NCI-H2029 (cell line): ENCODE results near the gene XXYLT1.
"Not testable (repeated sequence)": the region's sequence is repeated elsewhere in the genome, so short reads cannot be mapped to it uniquely, and the experiment has no call there.

Source experiments
- DNase-seq: peaks from one replicate; lab custom pipeline; 2025; lab: John Stamatoyannopoulos, UW

Gene XXYLT1

DNA sequence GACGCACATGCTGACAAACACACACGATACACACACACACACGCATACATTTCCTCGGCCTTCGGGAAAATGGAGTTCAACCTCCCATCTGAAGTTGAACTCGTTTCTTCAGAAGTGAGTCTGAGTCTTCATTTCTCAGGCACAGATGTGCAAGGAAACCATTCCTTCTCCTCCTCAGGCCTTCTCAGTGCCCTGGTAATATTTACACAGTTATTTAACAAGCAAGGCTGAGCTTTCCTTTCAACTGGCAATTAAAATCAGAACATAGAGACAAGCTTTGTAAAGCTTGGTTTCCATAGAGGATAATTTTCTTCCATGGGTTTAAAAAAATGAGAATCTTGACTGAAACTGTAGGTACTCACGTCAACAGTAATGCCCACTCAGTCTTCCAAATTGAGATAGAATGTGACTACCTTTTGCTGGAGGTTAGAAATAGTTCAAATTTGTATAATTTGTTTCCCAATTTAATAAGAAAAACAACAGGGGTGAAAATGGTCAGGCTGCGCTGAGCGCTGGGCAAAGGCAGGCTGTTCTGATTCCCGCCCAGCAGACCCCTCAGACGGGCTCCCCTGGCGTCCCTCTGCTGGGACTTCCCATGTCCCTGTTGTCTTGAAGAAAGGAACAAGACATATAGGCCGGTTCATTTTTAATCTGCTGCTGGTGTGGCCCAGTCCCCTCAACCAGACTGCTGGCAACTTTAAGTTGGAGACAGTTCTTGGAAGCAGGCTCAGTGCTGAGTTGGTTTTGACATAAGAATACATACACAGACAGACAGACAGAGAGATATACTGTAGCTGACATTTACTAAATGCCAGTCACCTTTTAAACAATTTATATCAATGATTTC, 174.3 kb downstream of the XXYLT1 start:
- DNase-seq, result no peak

DNA sequence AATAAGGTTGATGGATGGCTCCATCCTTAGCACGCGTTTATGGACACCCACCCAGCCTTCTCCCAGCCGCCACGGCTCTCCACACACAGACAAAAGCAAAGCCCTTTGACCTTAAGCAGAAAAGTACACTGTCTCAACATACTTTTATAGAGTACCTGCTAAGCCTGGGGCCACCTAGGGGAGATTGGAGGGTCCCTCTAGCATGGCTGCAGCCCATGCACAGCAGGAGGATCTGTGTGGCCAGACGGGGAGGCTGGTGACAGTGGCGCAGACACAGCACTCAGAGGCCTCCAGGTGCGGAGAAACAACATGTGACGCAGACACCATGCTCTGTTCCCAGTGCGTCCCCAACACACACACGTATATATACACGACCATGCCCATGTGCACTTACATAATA, 174.9 kb downstream of the XXYLT1 start:
- no peak for DNase-seq

DNA sequence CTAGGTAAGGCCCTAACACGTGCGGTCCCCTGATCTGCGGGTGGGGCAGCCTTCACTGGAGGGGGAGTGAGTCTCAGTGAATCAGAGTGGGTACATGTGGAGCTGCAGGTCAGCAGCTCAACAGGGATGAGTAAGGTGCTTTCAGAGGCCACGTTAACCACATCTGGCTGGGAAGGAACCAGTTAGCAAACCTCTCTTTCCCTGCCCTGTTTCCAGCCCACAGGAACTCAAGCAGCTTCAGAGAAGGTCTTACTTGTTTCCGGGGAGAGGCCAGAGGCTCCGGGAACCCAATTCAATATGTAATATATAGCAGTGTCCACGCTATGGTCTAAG, 175.3 kb downstream of the XXYLT1 start:
- DNase-seq, result no peak

DNA sequence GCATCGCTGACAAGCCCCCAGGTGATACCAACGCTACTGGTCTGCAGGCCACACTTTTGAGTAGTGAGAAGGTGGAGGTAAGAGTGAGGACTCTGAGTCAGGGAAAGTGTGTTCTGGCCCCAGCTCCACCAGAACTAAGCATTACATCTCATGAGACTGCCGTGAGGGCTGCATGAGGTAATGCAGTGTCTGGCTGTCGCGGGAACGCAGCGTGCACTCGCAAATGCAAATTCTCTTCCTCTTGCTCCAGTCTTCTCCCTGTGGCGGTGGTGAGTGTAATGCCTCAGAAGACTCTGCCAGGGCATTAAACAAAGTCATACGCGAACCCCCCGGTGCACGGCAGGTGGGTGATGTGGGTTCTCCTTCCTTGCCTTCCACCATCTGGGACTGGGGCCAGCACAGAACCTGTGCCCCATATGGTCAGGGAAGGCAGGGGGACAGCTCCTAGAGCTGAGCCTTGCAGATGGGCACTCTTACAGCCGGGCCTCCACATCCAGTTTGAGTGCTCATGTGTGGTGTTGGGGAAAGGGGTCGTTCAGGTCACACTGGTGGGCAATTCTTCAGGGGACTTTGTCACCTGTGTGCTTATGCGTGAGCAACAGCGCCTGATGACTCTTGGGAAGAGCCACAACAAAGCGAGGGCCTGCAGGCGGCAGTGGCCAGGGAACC, 175.8 kb downstream of the XXYLT1 start:
- DNase-seq, result no peak

DNA sequence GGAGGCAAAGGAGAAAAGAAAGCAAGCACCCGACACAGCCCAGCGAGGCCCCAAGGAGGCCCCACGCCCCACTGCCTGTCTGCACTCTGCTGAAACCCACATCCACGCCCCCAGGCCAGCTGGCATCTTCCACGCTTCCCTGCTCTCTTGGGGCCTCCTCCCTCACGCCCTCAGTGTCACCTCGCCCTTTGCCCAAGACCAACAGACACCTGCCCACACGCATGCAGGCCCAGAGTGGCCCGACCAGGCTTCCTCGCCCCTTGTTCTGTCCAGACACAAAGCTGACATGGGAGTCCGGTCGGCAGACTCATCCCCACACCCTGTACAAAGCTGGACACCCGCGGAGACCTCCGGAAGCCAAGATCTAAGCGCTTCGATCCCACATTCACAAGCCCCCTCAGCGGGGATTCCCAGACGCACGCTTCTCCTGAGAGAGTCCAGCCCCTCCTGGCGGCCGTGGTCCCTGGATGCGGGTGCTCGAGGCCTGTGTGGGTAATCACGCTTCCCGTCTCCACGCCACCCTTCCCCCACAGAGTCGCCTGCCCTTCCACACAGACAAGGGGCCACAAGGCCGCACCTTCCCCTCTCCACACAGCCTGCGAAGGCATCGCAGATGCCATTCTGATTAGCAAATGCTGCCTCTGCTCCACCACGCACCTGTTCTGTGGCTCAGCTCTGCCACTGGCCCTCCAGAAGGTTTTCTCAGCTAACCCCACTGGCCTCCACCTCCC, 176.6 kb downstream of the XXYLT1 start:
- DNase-seq, result no peak

DNA sequence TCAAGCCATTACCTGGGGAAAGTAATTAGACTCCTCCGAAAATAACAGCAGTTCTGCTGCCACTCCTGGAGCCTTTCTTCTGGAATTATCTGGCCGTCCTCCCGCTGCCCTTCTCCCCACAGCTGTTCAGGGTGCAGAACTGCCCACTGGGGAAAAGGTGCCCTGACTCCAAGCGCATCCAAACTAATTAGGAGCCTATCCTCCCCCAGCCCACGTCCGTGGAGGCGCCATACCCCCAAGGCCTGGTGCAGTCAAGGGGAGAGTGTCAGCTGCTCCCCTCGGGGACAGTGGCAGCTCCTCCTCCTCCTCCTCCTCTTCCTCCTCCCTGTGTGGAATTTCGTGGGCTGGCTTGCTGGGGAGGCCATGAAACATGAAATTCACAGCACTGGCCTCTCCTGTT, 177.2 kb downstream of the XXYLT1 start:
- no peak for DNase-seq

DNA sequence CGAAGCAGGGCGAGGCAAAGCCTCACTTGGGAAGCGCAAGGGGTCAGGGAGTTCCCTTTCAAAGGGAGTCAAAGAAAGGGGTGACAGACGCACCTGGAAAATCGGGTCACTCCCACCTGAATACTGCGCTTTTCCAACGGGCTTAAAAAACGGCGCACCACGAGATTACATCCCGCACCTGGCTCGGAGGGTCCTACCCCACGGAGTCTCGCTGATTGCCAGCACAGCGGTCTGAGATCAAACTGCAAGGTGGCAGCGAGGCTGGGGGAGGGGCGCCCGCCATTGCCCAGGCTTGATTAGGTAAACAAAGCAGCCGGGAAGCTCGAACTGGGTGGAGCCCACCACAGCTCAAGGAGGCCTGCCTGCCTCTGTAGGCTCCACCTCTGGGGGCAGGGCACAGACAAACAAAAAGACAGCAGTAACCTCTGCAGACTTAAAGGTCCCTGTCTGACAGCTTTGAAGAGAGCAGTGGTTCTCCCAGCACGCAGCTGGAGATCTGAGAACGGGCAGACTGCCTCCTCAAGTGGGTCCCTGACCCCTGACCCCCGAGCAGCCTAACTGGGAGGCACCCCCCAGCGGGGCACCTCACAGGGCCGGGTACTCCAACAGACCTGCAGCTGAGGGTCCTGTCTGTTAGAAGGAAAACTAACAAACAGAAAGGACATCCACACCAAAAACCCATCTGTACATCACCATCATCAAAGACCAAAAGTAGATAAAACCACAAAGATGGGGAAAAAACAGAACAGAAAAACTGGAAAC, 182.9 kb downstream of the XXYLT1 start:
- not testable (repeated sequence) for DNase-seq

DNA sequence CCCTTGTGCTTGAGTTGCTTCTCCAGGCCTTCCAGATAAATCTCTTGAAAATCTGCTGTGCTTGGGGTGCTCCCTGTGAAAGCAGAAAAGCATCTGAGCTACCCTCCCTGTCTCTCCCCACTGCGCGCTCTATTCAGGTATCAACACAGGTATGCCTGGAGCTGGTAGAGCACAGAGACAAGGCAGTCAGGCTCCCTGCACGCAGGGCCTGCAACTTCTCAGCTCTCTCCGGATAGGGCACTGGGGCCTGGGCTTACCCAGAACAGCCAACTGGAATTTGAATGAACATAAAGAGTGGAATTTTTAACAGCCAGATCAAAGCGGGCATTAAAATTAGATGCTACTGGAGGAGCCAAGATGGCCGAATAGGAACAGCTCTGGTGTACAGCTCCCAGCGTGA, 183.6 kb downstream of the XXYLT1 start:
- no peak for DNase-seq

DNA sequence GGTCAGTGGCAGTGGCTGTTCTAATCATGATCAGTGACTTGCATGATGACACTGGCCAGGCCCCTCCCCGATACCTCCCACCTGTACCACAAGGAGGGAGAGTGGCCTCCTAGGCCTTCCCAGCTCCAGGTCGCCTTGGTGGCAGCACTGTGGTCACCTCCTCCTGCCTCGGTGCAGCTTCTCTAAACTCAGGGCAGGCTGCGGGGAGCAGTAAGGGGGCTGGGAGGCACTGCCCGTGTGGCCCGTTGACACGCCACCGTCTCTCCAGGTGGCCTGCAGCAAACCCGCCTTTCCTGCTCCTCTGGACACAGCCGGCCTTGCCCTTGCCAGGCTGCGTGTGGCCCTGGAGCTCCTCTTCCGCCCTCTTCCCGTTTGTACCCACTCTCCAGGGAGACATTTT, 184.1 kb downstream of the XXYLT1 start:
- no peak for DNase-seq

DNA sequence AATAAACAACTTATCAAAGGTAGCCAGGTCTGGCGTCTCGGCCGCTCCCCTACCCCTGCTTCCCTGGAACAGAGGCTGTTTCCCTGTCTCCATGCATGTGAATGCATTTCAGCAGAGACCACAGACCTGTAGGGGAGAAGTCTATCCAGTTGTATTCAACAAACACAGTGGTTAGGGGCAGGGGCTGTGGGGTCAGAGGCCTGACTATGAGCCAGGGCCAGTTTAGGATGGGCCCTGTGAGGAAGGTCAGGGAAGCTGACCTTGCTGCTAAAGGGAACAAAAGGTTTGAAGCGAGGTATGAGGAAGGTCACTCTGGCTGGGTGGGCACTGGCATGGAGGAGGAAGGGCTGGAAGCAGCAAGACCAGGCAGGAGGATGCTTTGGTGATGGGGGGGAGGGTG, 184.6 kb downstream of the XXYLT1 start:
- DNase-seq, result no peak

DNA sequence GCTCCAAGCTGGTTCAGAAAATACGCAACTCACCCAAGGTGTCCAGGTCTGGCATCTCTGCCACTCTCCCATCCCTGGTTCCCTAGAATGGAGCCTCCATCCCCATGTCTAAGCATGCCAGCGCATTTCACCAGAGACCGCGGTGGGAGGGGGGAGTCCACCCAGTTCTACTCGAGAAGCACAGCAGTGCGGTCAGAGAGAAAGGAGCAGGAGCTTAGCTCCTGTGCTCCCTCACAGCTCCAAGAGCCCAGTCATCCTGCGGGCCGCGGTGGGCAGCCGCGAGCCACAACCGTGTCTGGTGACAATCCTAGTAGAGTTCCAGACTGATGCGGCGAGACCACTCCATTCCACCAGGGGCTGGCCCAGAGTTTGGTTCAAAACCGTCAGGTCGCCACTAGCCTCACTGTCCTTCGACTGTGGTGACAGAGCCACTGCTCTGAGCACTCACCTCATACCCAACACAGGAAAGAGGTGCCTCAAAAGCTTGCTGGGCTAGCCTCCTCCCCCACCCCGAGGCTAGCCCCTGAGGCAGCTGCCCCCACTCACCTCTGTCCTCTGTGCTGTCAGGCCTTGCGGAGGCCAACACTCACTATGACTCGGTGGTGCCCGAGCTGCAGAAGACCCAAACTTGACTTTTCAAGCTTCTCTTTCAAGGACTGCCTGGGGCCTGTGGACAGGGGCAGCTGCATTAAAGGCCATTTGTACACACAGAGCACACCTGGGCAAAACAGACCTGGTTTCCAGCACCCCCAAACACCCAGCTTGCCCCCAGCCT, 185.4 kb downstream of the XXYLT1 start:
- DNase-seq, result no peak

DNA sequence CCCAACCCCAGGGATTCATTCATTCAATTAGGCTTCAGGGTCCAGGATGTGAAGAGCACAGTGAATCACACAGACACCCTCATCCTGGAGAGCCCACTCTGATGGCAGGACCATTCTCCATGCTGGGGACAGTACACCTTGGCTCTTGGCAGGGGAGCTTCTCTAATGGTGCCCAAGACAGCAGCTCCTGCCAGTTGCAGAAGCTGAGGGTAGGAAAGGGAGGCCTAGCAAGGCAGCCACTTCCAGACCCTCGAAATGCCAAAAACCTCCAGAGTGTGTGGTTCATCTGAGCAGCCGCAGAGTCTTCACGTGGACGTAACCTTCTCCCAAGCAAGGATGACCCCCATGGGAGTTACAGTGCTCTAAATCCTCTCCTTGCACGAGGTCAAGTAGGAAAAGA, 186.2 kb downstream of the XXYLT1 start:
- no peak for DNase-seq

DNA sequence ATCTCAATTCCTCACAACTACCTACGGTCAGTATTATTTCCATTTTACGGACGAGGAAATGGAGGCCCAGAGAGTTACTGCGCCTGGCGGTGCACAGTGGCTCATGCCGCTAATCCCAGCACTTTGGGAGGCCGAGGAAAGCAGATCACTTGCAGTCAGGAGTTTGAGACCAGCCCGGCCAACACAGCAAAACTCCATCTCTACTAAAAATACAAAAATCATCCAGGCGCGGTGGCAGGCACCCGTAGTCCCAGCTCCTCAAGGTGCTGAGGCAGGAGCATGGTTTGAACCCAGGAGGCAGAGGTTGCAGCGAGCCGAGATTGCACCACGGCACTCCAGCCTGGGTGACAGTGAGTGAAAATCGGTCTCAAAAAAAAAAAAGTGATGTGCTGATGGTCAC, 187.3 kb downstream of the XXYLT1 start:
- no peak for DNase-seq

DNA sequence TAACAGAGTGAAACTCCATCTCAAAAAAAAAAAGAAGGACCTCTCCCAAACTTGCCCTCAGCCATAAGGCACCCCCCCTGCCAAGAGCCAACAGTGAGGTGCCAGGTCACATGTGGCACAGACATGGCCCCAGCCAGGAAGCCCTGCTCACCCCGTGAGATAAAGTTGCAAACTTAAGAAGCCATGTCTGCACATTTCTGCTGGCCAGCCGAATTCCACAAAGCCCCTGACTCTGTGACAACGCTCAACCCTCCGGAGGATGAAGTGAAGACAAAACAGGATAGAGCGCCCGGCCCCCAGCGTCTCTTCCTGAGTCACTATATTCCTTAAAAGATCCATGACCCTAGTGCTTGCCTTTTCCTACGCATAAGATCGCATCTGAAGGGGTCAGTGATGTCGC, 188.1 kb downstream of the XXYLT1 start:
- no peak for DNase-seq

DNA sequence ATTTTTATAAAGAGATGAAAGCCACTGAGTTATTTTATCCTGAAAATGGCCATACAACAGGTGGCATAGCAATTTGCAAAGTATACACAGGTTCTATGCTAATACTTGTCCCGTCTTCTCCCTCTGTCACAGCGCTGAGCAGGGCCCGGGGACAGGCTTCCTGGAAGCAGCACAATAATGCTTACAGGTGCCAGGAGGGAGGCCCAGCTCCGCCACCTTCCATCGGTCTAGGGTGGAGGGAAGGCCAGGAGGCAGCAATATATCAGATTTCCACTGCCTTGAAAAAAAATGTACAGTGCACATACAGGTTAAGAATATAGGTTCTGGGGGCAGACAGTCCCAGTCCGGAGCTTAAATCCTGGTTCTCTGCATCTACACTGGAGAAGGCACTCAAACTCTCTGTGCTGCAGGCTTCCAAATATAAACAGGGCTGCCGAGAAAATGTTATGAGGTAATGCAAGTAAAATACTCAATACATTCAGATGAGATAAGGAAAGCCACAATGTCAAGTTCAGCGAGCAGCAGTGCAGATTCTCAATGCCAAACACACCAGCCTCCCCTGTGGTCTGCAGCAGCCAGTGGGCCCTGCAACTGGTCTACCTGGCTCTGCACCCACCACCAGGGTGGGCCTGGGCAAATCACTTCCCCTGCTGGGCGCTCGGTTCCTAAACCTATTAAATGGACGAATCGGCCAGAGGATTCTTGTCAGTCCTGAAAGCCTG, 189.6 kb downstream of the XXYLT1 start:
- DNase-seq, result peak; percentile 52

DNA sequence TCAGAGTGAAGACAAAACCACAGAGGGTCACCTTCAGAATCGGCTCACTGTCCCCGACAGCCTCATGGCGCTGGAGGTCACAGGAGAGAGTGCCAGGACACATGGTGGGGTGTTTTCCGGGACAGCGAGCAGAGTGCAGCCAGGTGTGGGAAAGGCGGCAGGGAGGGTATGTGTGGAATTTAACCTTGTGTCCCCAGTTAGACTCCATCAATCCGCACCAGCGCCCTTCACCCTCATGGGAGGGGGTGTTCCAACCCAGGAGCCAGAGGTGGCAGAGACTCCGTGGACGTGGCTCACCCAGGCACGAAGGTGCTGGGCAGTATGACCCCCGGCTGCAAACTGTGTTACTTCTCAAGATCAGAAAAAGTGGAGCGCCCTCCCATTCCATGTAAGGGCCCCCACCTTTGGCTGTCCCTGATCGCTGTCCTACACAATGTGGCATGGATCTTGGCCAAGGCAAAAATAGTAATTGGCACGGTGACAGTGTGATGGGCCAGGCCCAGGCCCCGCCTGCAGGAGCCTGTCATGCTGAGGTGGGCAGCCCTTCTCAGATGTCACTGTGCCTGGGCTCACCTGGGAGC, 190.3 kb downstream of the XXYLT1 start:
- peak; percentile 66 for DNase-seq

DNA sequence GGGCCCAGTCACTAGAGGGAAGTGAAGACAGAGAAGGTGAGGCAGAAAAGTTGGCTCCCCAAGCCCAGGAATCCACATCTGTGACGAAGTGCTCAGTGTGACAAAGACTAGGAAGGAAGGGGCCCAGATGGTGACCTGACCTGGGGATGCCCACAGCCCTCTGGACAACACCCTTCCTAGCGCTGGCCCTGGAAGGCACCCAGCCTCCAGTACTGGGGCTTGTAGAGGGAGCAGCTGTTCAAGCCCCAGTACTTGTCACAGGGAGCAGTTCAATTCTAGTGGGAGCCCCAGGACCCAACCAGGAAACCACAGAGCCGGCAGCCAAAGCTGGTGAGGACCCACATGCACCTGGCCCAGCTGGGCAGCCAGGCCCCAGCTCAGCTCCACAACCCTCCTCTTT, 190.8 kb downstream of the XXYLT1 start:
- DNase-seq, result no peak

DNA sequence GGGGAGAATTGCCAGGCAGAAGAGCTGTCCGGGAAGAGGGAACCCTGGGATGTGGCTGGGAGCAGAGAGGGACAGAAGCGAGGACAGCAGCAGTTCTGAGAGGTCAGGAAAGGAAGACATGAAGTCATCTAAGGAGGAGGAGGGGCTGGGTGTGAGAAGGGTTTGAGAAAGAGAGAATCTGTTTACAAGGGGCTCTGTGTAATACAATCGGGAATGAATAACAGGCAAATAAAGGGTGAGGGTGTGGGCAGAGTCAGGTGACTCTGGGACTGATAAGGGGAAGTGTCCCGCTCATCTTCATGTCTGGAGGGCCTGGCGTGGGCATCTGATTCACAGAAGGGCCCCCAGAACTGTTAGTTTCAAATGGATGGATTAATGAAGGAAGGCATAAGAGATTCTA, 191.3 kb downstream of the XXYLT1 start:
- DNase-seq, result no peak

DNA sequence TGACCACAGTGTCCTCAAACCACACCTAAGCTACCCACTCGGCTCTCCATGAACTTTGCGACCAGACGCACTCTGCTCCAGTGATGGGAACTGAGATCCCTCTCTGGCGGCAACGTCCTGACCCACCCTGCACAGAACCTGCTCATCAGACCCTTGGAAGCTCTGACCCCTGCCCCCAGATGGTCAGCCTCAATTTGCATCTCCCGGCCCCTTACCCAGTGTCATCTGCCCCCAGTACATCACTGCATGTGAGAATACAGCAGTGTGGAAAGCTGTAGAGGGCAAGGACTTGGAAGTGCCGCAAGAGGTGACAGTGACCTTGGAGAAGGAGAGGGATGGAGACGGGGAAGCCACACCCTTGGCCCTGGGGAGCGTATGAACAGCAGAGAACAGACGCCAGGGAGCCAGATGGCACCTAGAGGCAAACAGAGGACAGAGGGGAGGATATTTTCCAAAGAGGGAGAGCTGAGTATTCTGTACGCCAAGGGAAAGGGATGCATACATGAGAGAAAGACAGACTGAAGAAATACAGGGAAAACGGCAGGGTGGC, 192.0 kb downstream of the XXYLT1 start:
- DNase-seq, result no peak
